ENCODE measurements around the gene CDH4. TPM values are rescaled to one million over a fixed set of nuclear protein-coding genes. Genes with fewer than 3 reads are reported as not detected.

Gene CDH4
- polyA plus RNA-seq, 1 donor from 2014 or later: not detected

GRCh38 chr20:61297986-61298385 is 45.9 kb downstream of the CDH4 start:
- Mint-ChIP-seq H3K9me3 (peaks cover 0 to 3% (median 2%) of the 10 kb centered on the region in 3 donors), H3K27ac (no peak overlapping the region)

GRCh38 chr20:61298661-61299060 is 46.6 kb downstream of the CDH4 start:
- Mint-ChIP-seq H3K27ac (no peak overlapping the region), H3K4me1 (peaks cover 0 to 1% (median 0%) of the 10 kb centered on the region in 3 donors), H3K27me3 (no peaks in the 10 kb centered on the region), H3K36me3 (no peaks in the 10 kb centered on the region), H3K4me3 (no peak overlapping the region), H3K9me3 (peaks cover 0 to 2% (median 1%) of the 10 kb centered on the region in 3 donors)

More at GRCh38 chr20:61297986-61298385, 45.9 kb downstream of the CDH4 start:
- Mint-ChIP-seq H3K4me1 (peaks cover 0 to 2% (median 0%) of the 10 kb centered on the region in 3 donors), H3K27me3 (no peaks in the 10 kb centered on the region), H3K4me3 (no peak overlapping the region), H3K36me3 (no peaks in the 10 kb centered on the region)

GRCh38 chr20:61299104-61299503 is 47.0 kb downstream of the CDH4 start:
- Mint-ChIP-seq H3K4me1 (no peaks in the 10 kb centered on the region), H3K36me3 (no peaks in the 10 kb centered on the region), H3K27me3 (no peaks in the 10 kb centered on the region), H3K4me3 (no peak overlapping the region), H3K9me3 (peaks cover 0 to 2% (median 0%) of the 10 kb centered on the region in 3 donors), H3K27ac (no peak overlapping the region)

GRCh38 chr20:61299618-61300017 is 47.6 kb downstream of the CDH4 start:
- Mint-ChIP-seq H3K4me3 (no peak overlapping the region), H3K9me3 (peaks cover 0 to 2% (median 0%) of the 10 kb centered on the region in 3 donors), H3K27me3 (no peaks in the 10 kb centered on the region), H3K36me3 (no peaks in the 10 kb centered on the region), H3K27ac (no peak overlapping the region), H3K4me1 (no peaks in the 10 kb centered on the region)

- no peak overlapping the region for H3K4me3 Mint-ChIP-seq
- H3K27me3 Mint-ChIP-seq: no peaks in the 10 kb centered on the region
- peaks cover 0 to 2% (median 0%) of the 10 kb centered on the region in 3 donors for H3K9me3 Mint-ChIP-seq
- no peaks in the 10 kb centered on the region for H3K36me3 Mint-ChIP-seq
- no peaks in the 10 kb centered on the region for H3K4me1 Mint-ChIP-seq
- no peak overlapping the region for H3K27ac Mint-ChIP-seq
Measured at GRCh38 chr20:61300293-61300692, 48.2 kb downstream of the CDH4 start.

GRCh38 chr20:61300709-61301108 is 48.6 kb downstream of the CDH4 start:
- Mint-ChIP-seq H3K9me3 (peaks cover 0 to 2% (median 0%) of the 10 kb centered on the region in 3 donors), H3K4me1 (no peaks in the 10 kb centered on the region), H3K36me3 (no peaks in the 10 kb centered on the region), H3K4me3 (no peak overlapping the region), H3K27ac (no peak overlapping the region), H3K27me3 (no peaks in the 10 kb centered on the region)

- no peaks in the 10 kb centered on the region for H3K27me3 Mint-ChIP-seq
Measured at GRCh38 chr20:61301711-61302525, 49.9 kb downstream of the CDH4 start.

GRCh38 chr20:61303217-61303616 is 51.2 kb downstream of the CDH4 start:
- no peaks in the 10 kb centered on the region for H3K36me3 Mint-ChIP-seq
- no peak overlapping the region for H3K27ac Mint-ChIP-seq
- H3K4me3 Mint-ChIP-seq: no peak overlapping the region
- no peaks in the 10 kb centered on the region for H3K27me3 Mint-ChIP-seq
- H3K4me1 Mint-ChIP-seq: no peaks in the 10 kb centered on the region
- H3K9me3 Mint-ChIP-seq: no peaks in the 10 kb centered on the region

More at GRCh38 chr20:61301711-61302525, 49.9 kb downstream of the CDH4 start:
- no peaks in the 10 kb centered on the region for H3K4me1 Mint-ChIP-seq
- no peak overlapping the region for H3K4me3 Mint-ChIP-seq
- H3K27ac Mint-ChIP-seq: no peak overlapping the region
- no peaks in the 10 kb centered on the region for H3K36me3 Mint-ChIP-seq
- no peaks in the 10 kb centered on the region for H3K9me3 Mint-ChIP-seq

GRCh38 chr20:61303675-61304074 is 51.6 kb downstream of the CDH4 start:
- Mint-ChIP-seq H3K27me3 (no peaks in the 10 kb centered on the region), H3K4me3 (no peak overlapping the region), H3K4me1 (no peaks in the 10 kb centered on the region), H3K36me3 (no peaks in the 10 kb centered on the region), H3K9me3 (no peaks in the 10 kb centered on the region), H3K27ac (no peak overlapping the region)

- no peaks in the 10 kb centered on the region for H3K27me3 Mint-ChIP-seq
- no peak overlapping the region for H3K27ac Mint-ChIP-seq
- H3K4me1 Mint-ChIP-seq: no peaks in the 10 kb centered on the region
- H3K4me3 Mint-ChIP-seq: no peak overlapping the region
- H3K36me3 Mint-ChIP-seq: no peaks in the 10 kb centered on the region
- no peaks in the 10 kb centered on the region for H3K9me3 Mint-ChIP-seq
Measured at GRCh38 chr20:61304750-61305149, 52.7 kb downstream of the CDH4 start.

- H3K27ac Mint-ChIP-seq: no peak overlapping the region
- no peaks in the 10 kb centered on the region for H3K27me3 Mint-ChIP-seq
- no peak overlapping the region for H3K4me3 Mint-ChIP-seq
- H3K9me3 Mint-ChIP-seq: peaks cover 1 to 7% (median 2%) of the 10 kb centered on the region in 3 donors
- no peaks in the 10 kb centered on the region for H3K4me1 Mint-ChIP-seq
- no peaks in the 10 kb centered on the region for H3K36me3 Mint-ChIP-seq
Measured at GRCh38 chr20:61306937-61307475, 54.9 kb downstream of the CDH4 start.

GRCh38 chr20:61307686-61308476 is 55.8 kb downstream of the CDH4 start:
- Mint-ChIP-seq H3K4me1 (no peaks in the 10 kb centered on the region), H3K36me3 (no peaks in the 10 kb centered on the region), H3K9me3 (peaks cover 1 to 8% (median 2%) of the 10 kb centered on the region in 3 donors), H3K27me3 (no peaks in the 10 kb centered on the region), H3K27ac (no peak overlapping the region), H3K4me3 (no peak overlapping the region)

- Mint-ChIP-seq H3K27me3 (no peaks in the 10 kb centered on the region), H3K36me3 (no peaks in the 10 kb centered on the region), H3K4me1 (no peaks in the 10 kb centered on the region), H3K4me3 (no peak overlapping the region), H3K27ac (no peak overlapping the region), H3K9me3 (peaks cover 1 to 8% (median 2%) of the 10 kb centered on the region in 3 donors)
Measured at GRCh38 chr20:61308477-61308774, 56.4 kb downstream of the CDH4 start.

- Mint-ChIP-seq H3K4me3 (no peak overlapping the region), H3K27me3 (no peaks in the 10 kb centered on the region), H3K27ac (no peak overlapping the region), H3K36me3 (no peaks in the 10 kb centered on the region), H3K9me3 (peaks cover 5 to 8% (median 8%) of the 10 kb centered on the region in 3 donors), H3K4me1 (no peaks in the 10 kb centered on the region)
Measured at GRCh38 chr20:61310954-61311353, 58.9 kb downstream of the CDH4 start.

- Mint-ChIP-seq H3K27me3 (no peaks in the 10 kb centered on the region), H3K9me3 (peaks cover 5 to 10% (median 8%) of the 10 kb centered on the region in 3 donors), H3K4me3 (no peak overlapping the region), H3K27ac (no peak overlapping the region), H3K36me3 (no peaks in the 10 kb centered on the region), H3K4me1 (no peaks in the 10 kb centered on the region)
Measured at GRCh38 chr20:61311656-61312387, 59.8 kb downstream of the CDH4 start.
